ENCODE measurements around the gene SEC14L3. TPM values are rescaled to one million over a fixed set of nuclear protein-coding genes. Genes with fewer than 3 reads are reported as not detected.
A peak's percentile ranks its signal among the peaks of the same experiment; 100 is the strongest.

SEC14L3 gene
- total and polyA plus RNA-seq, 10 of the 15 experiments (the other 5 are each of a cell fraction or from before 2014, with no cell fraction given) = 0.03 TPM; not detected in 9

GRCh38 chr22:30459181-30460052 is 12.4 kb downstream of the SEC14L3 start:
- Histone ChIP-seq H3K4me1 (ENCODE audit: control insufficient read depth, insufficient read depth, low read length) (no peaks in the 10 kb centered on the region; the same call in 1 of the 2 replicates), H2AFZ (ENCODE audit: control insufficient read depth, low read depth, low read length) (no peak overlapping the region), H4K20me1 (ENCODE audit: control insufficient read depth, insufficient read depth) (no peaks in the 10 kb centered on the region), H3K4me3 (no peak overlapping the region), H3K79me2 (ENCODE audit: control insufficient read depth, insufficient read depth, low read length) (no peaks in the 10 kb centered on the region), H3K9me3 (replicated peaks; ENCODE audit: control insufficient read depth, insufficient read depth, low read length) (no peaks in the 10 kb centered on the region), H3K9ac (ENCODE audit: control insufficient read depth, insufficient read depth, low read length) (no peak overlapping the region), H3K27me3 (replicated peaks in 1 of 2; ENCODE audit: control insufficient read depth in 2 of 2, insufficient read depth in 2 of 2, low read length in 1 of 2) (no peaks in the 10 kb centered on the region; a peak in 1 of 4 replicates), H3K4me2 (ENCODE audit: control insufficient read depth, insufficient read depth) (no peak overlapping the region), H3K36me3 (ENCODE audit: control insufficient read depth in 2 of 2, insufficient read depth in 2 of 2, low read length in 1 of 2) (no peaks in the 10 kb centered on the region), H3K27ac (ENCODE audit: control insufficient read depth, insufficient read depth) (no peak overlapping the region)
- intact Hi-C loops (cut with micrococcal nuclease; ENCODE audit: unreplicated experiment) (no loop called here), in situ Hi-C loops (cut with MboI) (no loop called here)
- DNase-seq (ENCODE audit: low read depth, low spot score) (no peak), ATAC-seq (peak; percentile 44), FAIRE-seq (peak; percentile 44)
- CTCF ChIA-PET = interaction anchor here (1.2 to 1.5 kb wide), 2 partner anchors 14 to 16 kb away, joined by 3 to 4 read pairs; no protein-coding TSS in a partner anchor
- RAD21 ChIA-PET (ENCODE audit: unreplicated experiment) = no interaction called here
- SMC1A ChIA-PET (ENCODE audit: uncharacterized antibody, unreplicated experiment) = no interaction called here
- 23% methylated on average over 4 of the region's 4 CpGs for WGBS (ENCODE audit: insufficient coverage, insufficient replicate concordance, low lambda C conversion rate, missing lambda C conversion rate)
- TF ChIP-seq ESRRA (IDR thresholded peaks at IDR 0.05; ENCODE audit: low read length) (no peak), REST (IDR thresholded peaks at IDR 0.05; ENCODE audit: low read depth, low read length) (peak; percentile 93), RUNX3 (IDR thresholded peaks at IDR 0.05; ENCODE audit: low read length) (0 out of 2 replicates have a peak, but pooled peaks have one; percentile 18), SUPT20H (IDR thresholded peaks at IDR 0.05; ENCODE audit: borderline replicate concordance, control insufficient read depth, low read depth, low read length) (no peak), NFYB (IDR thresholded peaks at IDR 0.05; ENCODE audit: insufficient read depth, low read depth, low read length) (0 out of 2 replicates have a peak, but pooled peaks have one; percentile 12), TCF7 (IDR thresholded peaks at IDR 0.05; ENCODE audit: borderline replicate concordance) (no peak), SPI1 (IDR thresholded peaks at IDR 0.05; ENCODE audit: borderline replicate concordance, insufficient read depth, low read depth, low read length) (peak; percentile 38; the same call in 1 of the 2 replicates), GABPA (IDR thresholded peaks at IDR 0.05; ENCODE audit: low read depth) (no peak)
- BruUV-seq (replicated peaks) = no TSS peak
- POLR2A ChIA-PET = interaction anchor here (0.6 to 1.1 kb wide), 2 partner anchors 23 to 128 kb away, joined by 3 read pairs; no protein-coding TSS in a partner anchor

All from GM12878 (cell line).